ENCODE measurements around the gene BICC1.

Gene BICC1

GRCh38 chr10:58516671-58517070 lies 4.0 kb downstream of the BICC1 start:
- DNase-seq = no peak

DNA sequence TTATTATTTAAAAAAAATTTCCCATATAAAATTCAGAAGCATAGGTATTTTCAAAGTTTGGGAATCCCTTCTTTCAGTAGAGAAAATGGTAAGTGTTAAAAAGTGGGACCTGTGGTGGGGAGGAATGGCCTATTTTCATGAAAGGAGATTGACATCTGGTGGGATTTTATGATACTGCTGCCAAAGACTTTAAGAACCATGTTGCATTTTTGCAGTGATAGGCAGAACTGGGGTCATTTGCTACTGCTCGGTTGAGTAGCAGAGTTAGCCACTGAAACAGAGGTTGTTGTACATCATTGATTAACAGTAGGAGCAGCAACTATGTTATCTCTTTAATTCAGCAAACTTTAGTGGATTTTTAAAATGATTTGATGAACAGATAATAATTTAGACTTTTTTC lies 4.4 kb downstream of the BICC1 start:
- no peak for DNase-seq

GRCh38 chr10:58517491-58518355 lies 5.1 kb downstream of the BICC1 start:
- no peak for DNase-seq

DNA sequence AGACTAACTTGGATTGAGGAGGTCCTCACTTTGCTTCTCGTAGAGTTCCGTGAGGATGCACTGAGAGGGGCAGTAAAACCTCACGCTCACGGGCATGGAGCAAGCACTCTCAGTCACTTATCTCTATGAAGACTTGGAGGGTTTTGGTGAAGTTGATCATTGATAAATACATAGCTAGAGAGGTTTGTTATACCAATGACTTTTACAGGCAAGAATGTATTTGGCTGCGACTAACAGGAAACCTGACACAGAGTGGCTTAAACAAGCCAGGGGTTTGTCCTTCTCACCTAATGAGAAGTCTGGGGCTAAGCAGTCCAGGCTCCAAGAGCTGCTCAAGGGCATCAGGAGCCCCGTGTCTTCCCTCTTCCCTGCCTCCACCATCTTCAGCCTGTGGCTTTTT lies 6.1 kb downstream of the BICC1 start:
- DNase-seq = no peak

DNA sequence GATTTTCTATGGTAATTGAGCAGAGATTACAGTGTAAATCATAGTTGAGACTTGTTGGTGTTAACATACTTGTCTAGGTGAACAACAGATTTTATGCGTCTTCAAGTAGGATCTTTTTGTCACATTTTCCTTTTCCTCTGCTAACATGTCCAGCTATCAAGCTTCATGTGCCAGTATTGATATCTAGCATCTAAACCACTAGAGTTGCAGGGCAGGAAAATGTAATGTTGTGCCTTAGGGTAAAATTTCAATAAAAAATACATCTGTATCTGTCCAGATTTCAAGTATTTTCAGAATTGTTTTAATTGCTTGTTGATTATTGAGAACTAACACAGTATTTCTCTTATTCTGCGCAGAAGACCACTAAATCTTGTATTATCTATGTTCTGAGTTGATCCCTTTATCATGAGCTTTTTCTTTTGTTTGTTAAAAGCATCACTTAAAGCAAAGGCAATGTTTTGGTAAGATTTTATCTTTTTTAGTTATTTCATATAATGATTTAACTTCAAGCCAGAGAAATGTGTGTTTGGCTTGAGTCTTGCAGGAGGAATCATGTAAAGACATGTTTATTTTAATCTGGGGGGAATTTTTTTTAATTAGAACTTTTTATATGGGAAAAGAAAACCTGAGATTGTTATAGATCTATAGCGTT lies 16.5 kb downstream of the BICC1 start:
- DNase-seq = no peak

- DNase-seq = peak; percentile 7
Measured at GRCh38 chr10:58531084-58531695, 18.5 kb downstream of the BICC1 start.

GRCh38 chr10:58535311-58535710 lies 22.6 kb downstream of the BICC1 start:
- DNase-seq = no peak

DNA sequence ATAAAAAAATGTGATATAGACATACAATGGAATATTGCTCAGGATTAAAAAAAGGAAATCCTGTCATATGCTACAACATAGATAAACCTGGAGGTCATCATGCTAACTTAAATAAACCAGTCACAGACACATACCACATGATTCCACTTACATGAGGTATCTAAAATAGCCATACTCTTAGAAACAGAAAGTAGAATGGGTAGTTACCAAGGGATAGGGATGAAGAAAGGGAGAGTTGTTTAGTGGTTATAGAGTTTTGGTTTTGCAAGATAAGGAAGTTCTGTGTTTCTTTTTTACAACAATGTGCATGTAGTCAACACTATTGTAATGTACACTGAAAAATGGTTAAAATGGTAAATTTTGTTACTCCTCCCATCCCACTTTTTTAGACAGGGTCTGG lies 30.5 kb downstream of the BICC1 start:
- no peak for DNase-seq

GRCh38 chr10:58544135-58544534 lies 31.5 kb downstream of the BICC1 start:
- DNase-seq = no peak

DNA sequence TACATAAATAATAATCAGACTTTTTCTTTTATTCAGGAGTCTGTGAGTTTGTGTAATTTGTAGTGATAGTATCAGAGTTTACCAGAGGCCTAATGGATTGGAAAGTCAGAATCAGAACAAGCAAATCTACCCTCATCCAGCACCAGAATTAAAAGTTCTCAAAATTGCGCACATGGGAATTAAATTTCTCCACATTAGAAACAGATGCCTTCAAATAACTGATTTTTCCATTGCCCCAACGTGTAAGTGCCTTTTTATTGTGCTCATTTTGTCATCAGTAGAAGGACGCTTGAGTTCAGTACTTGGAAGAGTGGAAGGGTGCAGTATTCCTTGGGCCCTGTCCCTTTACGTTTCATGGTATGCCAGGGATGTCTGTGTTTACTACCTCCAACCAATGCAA lies 32.8 kb downstream of the BICC1 start:
- no peak for DNase-seq

DNA sequence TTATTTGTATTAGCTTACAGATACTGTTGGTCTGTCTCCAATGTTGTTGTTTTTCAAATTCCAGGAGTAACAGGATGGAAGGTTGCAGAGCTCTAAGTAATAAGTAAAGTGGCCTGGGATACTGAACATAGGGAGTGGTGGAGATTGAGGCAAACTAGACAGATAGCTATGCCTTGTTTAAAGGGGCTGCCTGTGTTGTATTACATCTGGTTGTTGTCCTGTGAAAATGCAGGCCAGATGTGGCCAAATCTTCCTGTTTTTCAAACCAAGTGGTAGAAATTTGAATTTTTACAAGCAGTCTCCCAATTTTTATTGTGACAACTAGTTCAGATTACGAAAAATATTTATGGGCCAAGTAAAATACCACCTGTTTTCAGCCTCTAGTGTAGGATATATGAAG lies 33.5 kb downstream of the BICC1 start:
- DNase-seq = no peak

DNA sequence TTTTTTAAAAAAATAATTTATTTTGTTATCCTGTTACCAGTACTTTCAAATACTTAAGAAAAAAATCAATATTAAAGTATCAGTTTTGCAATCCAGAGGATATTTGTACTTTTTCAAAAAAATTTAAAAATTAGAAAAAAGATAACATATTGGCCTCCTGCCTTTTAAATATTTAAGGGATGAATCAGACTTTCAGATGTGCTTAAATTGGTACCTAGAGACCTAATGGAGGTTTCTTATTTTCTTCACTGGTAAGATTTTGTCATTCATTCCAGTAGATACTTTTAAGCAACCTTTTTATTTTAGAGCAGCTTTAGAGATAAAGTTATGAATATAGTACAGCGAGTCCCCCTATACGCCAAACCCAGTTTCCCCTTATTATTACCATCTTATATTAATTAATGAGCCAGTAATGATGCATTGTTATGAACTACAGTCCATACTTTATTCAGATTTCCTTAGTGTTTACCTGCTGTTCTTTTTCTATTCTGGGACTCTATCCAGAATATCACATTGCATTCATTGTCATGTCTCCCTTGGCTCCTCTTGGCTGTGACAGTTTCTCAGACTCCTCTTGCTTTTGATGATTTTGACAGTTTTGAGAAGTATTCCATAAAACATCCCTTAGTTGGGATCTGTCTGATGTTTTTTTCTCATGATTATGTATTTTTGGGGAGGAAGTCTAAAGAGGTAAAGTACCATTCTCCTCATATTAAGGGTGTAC lies 34.2 kb downstream of the BICC1 start:
- DNase-seq = no peak

DNA sequence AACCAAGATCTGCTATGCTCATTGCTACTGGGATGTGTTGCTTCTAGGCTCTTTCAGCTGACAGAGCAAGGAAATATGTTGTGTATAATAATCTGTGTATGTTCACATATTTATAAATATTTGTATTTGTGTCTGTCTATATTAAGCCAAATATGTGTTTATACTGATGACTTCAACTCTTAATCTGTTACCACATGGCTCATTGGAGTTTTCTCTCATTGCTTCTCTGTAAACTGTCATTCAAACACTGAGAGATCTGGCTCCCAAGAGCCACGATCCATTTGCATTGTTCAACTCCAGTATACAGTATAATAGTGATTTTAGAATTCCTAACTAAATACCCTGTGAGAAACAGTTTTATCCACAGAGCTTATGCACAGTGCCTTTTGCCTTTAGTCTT lies 35.3 kb downstream of the BICC1 start:
- DNase-seq = no peak

DNA sequence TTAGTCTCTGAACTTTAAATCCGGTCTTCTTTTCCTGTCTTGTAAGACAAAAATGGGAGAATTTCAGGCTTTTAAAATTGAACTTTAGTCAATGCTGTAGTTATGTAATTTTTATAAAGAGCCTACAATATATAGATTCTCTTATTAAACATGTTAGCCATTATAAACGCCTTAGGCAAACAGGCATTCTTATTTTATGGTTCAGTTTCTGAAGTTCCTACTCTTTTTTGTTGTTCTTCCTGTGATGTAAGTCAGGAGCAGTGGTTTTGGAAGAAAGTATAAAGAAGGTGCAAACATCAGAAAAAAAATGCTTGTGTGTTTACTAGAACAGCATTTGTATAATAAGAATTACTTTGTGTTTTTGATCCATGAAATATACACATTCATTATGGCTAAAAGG lies 41.6 kb downstream of the BICC1 start:
- DNase-seq = no peak

DNA sequence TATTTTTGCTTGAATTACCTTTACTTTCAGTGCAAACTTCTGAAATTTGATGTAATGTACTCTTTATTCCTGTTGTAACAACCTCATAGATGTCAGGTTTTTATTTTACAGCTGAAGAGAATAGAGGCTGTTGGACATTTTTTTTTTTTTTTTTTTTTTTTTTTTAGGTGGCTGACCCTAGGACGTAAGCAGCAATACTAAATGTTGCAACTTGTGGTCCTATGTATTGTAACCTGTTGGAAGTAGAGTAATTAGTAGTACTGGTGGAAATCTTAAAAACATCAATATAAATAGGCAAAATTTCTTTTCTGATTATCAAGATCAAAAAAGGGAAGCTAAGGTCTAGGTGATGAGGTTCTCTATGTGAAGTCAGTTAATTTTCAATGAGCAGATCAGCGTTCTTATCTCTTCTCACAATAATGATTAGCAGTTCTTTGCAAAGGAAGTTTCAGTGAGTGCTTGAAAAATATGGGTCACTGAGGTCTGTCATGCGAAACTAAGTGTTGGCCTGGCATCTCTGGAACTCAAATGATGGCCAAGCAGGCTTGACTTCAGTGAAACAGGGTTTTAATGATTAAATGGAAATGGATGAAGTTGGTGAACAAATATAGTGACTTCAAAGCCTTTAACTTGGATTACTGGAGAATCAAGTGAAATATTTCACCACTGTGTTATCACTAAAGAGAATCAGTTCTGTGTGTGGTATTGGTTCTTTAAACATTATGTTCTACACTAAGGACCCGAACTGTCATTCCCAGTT lies 42.7 kb downstream of the BICC1 start:
- no peak for DNase-seq

GRCh38 chr10:58555930-58556311 lies 43.2 kb downstream of the BICC1 start:
- DNase-seq = no peak

DNA sequence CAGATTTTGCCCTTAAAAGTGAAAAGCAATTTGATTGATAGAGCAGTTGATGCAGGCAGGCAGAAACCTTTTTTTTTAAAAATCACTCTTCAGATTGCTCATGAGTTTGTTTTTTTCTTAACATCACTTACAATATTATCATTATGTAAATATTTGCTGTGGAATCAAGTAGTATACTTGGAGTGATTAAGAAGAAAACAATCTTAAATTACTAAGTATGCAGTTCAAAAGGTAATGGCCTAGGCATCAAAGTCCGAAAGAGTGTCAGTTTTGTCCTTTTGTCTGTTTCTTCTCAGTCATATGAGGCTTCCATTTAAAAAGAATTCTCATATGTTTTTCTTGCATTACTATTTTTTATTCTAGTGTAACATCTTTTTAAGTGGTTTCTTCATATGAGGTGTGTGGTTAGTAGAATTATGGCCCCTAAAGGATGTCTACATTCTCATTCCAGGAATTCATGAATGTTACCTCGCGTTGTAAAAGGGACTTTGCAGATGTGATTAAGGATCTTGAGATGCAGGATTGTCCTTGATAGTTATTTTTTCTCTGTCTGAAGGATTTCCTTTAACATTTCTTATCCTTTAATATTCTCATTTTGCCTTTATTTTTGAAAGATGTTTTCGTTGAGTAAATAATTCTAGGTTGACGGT lies 44.0 kb downstream of the BICC1 start:
- no peak for DNase-seq

DNA sequence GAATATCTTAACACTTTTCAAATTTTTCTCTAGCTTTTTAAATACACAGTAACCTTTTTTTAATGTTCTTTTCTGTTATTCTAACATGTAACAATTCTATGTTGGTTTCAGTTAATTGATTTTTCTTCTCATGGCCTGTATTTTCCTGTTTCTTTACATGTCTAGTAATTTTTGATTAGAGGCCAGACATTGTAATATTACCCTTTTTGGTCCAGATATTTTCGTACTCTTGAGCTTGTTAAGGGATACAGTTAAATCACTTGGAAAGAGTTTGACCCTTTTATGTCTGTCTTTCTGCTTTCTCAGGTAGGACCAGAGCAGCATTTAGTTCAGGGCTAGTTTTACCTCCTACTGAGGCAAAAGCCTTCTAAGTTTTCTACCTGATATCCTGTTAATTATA lies 45.0 kb downstream of the BICC1 start:
- DNase-seq = no peak

GRCh38 chr10:58560068-58560467 lies 47.4 kb downstream of the BICC1 start:
- no peak for DNase-seq

DNA sequence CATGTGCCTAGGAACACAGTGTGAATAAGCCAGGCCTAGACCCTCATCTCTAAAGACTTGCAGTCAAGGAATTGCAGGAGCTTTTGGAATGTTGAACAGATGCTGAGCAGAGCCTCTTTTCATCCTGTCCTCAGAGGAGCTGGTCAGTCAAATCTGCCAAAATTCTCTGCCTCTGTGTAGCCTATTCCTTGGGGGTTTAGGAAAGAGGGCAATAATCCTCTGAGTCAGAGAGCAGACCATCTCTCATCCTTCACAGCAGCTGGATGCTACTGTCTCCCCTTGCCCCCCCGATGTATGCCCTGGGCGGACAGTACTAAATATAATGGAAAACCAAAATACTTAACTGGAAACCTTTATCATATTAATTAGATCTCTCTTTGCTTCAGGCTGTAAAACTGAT lies 52.6 kb downstream of the BICC1 start:
- DNase-seq = no peak

GRCh38 chr10:58567652-58568051 lies 55.0 kb downstream of the BICC1 start:
- no peak for DNase-seq

DNA sequence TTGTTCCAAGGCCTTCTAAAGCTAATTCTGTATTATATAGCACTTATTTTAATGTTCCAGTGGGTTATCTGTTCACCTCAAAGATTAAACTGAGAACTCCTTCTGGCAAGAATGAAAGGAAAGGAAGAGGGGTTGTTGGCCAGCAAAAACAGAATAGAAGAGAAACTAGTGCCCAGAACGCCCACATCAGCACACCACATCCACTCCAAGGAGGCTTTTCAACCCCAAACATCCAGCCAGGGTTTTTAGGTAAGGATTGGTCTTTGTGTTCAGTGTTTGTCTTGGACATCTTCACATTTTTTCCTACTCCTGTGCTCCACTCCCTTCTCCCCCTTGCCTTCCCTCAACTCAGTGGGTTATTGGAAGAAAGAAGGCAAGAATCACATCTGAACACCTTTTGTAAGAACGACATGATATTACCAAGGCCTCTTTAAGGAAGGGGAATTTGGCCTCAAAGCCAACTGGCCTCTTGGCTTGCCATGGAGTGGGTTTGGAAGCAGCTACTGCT lies 55.8 kb downstream of the BICC1 start:
- DNase-seq = no peak
